Activated CD8-positive, alpha-beta T cell treated with anti-CD3 and anti-CD28 coated beads, Interleukin-2, amount 10 ng/mL, durations not matched to agents 7 days and 5 days (primary cell): ENCODE measurements around the gene OSBPL1A. TPM values are rescaled to one million over a fixed set of nuclear protein-coding genes. Genes with fewer than 3 reads are reported as not detected.
A peak's percentile ranks its signal among the peaks of the same experiment; 100 is the strongest.

ENCODE experiments used
- ATAC-seq: fragments of 150-1000 bp; cut with Tn5 transposase; one replicate; pipeline ENCODE4 v1.10.0; 2021; ENCODE audit warnings: moderate library complexity
- CTCF ChIA-PET: fragments of 350-600 bp; sonication (Branson Sonifier 250); formaldehyde crosslinking; loops from one replicate; lab custom pipeline; 2021; ENCODE audit warnings: antibody characterized with exemption; lab: Charles Lee
- POLR2A ChIA-PET: fragments of 350-600 bp; sonication (Branson Sonifier 250); formaldehyde crosslinking; loops from one replicate; lab custom pipeline; 2021; ENCODE audit warnings: antibody characterized with exemption; lab: Charles Lee
- DNase-seq: peaks from one replicate; pipeline ENCODE4 v3.0.0-alpha.2; 2020
- H3K27ac Mint-ChIP-seq: one replicate; pipeline ENCODE4 v1.8.0; 2021; ENCODE audit warnings: mild to moderate bottlenecking, mixed read lengths
- H3K27me3 Mint-ChIP-seq: one replicate; pipeline ENCODE4 v1.8.0; 2021; ENCODE audit warnings: low read depth, mixed read lengths
- H3K36me3 Mint-ChIP-seq: one replicate; pipeline ENCODE4 v1.8.0; 2021; ENCODE audit warnings: low read depth, mixed read lengths
- H3K4me1 Mint-ChIP-seq: one replicate; pipeline ENCODE4 v1.8.0; 2021; ENCODE audit warnings: low read depth, mixed read lengths
- H3K4me3 Mint-ChIP-seq: one replicate; pipeline ENCODE4 v1.8.0; 2021; ENCODE audit warnings: mild to moderate bottlenecking, mixed read lengths
- H3K9me3 Mint-ChIP-seq: one replicate; pipeline ENCODE4 v1.8.0; 2022; ENCODE audit warnings: mixed read lengths; ENCODE audit not compliant: insufficient read depth
- total RNA-seq, 2 experiments: library from RNA; stranded (reverse); gene quantifications; one replicate each; pipeline ENCODE4 v1.2.3, GENCODE V29; 2021

OSBPL1A gene
- total RNA-seq, result under 1 TPM; 0.58 to 0.99 TPM

GRCh38 chr18:24397694-24398368, at the start of gene OSBPL1A:
OSBPL1A (minus strand) TSS chr18:24397824; CDS start chr18:24377533, 20,291 bp downstream.
- ChIA-PET CTCF (interaction anchor here (1.1 to 1.5 kb wide), 2 partner anchors 38 to 91 kb away, joined by 3 to 5 read pairs; no protein-coding TSS in a partner anchor), POLR2A (interaction anchor here (1.4 kb wide), 1 partner anchor 8 kb away, joined by 3 read pairs; no protein-coding TSS in a partner anchor)
- ATAC-seq, result peak; percentile 93
- no peaks in the 10 kb centered on the region for H3K36me3 Mint-ChIP-seq
- H3K27ac Mint-ChIP-seq, result peak within 1 kb of the TSS; percentile 43
- peak within 1 kb of the TSS; percentile 74 for H3K4me3 Mint-ChIP-seq
- no peaks in the 10 kb centered on the region for H3K9me3 Mint-ChIP-seq
- peak; percentile 81 for DNase-seq
- H3K27me3 Mint-ChIP-seq, result peaks cover 22% of the 10 kb centered on the region
- H3K4me1 Mint-ChIP-seq, result peaks cover 14% of the 10 kb centered on the region

DNA sequence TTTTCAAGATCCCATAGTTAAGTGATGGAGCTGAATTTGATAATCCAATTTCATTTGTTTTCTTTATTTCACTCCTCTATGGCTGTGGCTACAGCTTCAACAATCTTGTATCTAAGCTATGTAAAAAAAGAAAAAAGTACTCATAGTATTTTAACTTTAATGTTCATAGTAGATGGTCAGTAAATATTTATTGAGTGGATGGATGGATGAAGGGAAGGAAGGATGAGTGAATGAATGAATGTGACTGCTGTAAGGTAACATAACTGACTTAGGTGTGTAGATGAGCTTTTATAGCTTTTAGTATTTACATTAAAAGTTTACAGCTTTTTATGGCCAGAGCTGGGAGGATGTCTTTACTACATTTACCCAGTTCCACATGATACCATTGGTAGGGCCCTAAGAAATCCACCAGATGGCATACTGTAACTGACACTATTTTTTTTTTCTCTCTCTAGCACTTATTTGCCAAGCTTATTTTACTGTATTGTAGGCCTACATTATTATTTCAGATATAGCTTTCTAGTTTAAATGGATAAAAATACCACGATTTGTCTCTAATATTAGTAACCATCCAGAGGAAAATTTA, 49.4 kb upstream of the OSBPL1A start:
- Mint-ChIP-seq H3K4me1 (peaks cover 10% of the 10 kb centered on the region), H3K27me3 (no peaks in the 10 kb centered on the region), H3K9me3 (no peaks in the 10 kb centered on the region), H3K4me3 (no peak overlapping the region), H3K27ac (no peak overlapping the region), H3K36me3 (peaks cover 8% of the 10 kb centered on the region)
- CTCF ChIA-PET, result interaction anchor here (0.7 to 2.3 kb wide), 6 partner anchors 13 to 273 kb away, joined by 3 to 25 read pairs (median 4); no protein-coding TSS in a partner anchor
- ATAC-seq (no peak), DNase-seq (no peak)
- POLR2A ChIA-PET, result no interaction called here

DNA sequence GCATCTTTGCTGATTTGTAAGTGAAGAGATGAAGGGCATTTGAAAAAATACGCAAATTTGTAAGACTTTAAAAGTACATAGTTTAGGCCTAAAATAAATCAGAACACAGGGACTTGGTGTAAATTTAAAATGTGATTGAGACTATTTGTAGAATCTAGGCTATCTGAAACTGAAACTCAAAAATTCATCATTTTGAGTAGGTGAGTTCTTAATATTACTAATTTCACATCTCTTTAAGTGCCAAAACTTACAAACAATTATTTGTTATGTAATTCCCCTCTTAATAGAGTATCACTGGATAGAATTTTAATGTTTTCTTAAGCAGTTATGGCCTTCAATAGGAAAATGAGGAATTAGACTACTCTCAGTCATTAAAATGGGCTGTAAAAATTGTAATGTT, 48.8 kb upstream of the OSBPL1A start:
- Mint-ChIP-seq H3K27me3 (no peaks in the 10 kb centered on the region), H3K27ac (no peak overlapping the region), H3K36me3 (peaks cover 12% of the 10 kb centered on the region), H3K4me3 (no peak overlapping the region), H3K9me3 (no peaks in the 10 kb centered on the region), H3K4me1 (peaks cover 10% of the 10 kb centered on the region)
- no peak for ATAC-seq
- CTCF ChIA-PET, result interaction anchor here (0.7 to 2.3 kb wide), 4 partner anchors 13 to 272 kb away, joined by 3 to 25 read pairs (median 4); no protein-coding TSS in a partner anchor
- POLR2A ChIA-PET, result no interaction called here
- DNase-seq, result no peak

GRCh38 chr18:24443870-24444269, 46.2 kb upstream of the OSBPL1A start:
- ChIA-PET POLR2A (no interaction called here), CTCF (interaction anchor here (1.0 to 1.6 kb wide), 4 partner anchors 10 to 45 kb away, joined by 3 to 6 read pairs (median 4); no protein-coding TSS in a partner anchor)
- ATAC-seq, result no peak
- H3K4me1 Mint-ChIP-seq, result peaks cover 10% of the 10 kb centered on the region
- H3K36me3 Mint-ChIP-seq, result peaks cover 10% of the 10 kb centered on the region
- H3K27ac Mint-ChIP-seq, result no peak overlapping the region
- H3K4me3 Mint-ChIP-seq, result no peak overlapping the region
- no peaks in the 10 kb centered on the region for H3K27me3 Mint-ChIP-seq
- no peaks in the 10 kb centered on the region for H3K9me3 Mint-ChIP-seq
- no peak for DNase-seq

DNA sequence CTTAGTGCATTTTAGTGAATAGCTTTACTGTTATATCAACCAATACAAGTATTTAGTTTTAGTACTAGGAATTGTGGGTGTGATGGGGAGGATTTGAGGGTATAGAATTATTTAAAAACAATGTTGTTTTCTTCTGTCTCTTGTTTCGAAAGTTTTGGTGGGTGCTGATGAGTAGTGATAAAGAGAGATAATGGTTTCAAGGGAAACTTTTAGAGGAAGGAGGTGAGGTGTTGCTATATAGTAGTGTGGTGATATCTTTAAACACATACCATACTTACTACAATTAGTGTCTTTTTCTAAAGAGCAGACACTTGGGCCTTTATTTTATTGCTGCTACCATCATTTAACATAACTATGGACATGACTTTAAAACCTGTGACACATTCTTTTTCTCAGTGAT, 39.3 kb upstream of the OSBPL1A start:
- peaks cover 7% of the 10 kb centered on the region for H3K36me3 Mint-ChIP-seq
- peaks cover 5% of the 10 kb centered on the region for H3K4me1 Mint-ChIP-seq
- ATAC-seq (no peak), DNase-seq (no peak)
- CTCF ChIA-PET, result interaction anchor here (0.8 to 1.6 kb wide), 6 partner anchors 8 to 68 kb away, joined by 3 to 6 read pairs (median 3); no protein-coding TSS in a partner anchor
- no peaks in the 10 kb centered on the region for H3K27me3 Mint-ChIP-seq
- H3K27ac Mint-ChIP-seq, result no peak overlapping the region
- no peak overlapping the region for H3K4me3 Mint-ChIP-seq
- POLR2A ChIA-PET, result no interaction called here
- H3K9me3 Mint-ChIP-seq, result no peaks in the 10 kb centered on the region

- no peak overlapping the region for H3K27ac Mint-ChIP-seq
- H3K36me3 Mint-ChIP-seq, result peaks cover 8% of the 10 kb centered on the region
- no peak overlapping the region for H3K4me3 Mint-ChIP-seq
- ATAC-seq (no peak), DNase-seq (no peak)
- H3K4me1 Mint-ChIP-seq, result peaks cover 11% of the 10 kb centered on the region
- CTCF ChIA-PET, result no interaction called here
- H3K27me3 Mint-ChIP-seq, result no peaks in the 10 kb centered on the region
- peaks cover 4% of the 10 kb centered on the region for H3K9me3 Mint-ChIP-seq
- POLR2A ChIA-PET, result no interaction called here
These were observed 35.0 kb upstream of the OSBPL1A start for GRCh38 chr18:24432618-24433017.

DNA sequence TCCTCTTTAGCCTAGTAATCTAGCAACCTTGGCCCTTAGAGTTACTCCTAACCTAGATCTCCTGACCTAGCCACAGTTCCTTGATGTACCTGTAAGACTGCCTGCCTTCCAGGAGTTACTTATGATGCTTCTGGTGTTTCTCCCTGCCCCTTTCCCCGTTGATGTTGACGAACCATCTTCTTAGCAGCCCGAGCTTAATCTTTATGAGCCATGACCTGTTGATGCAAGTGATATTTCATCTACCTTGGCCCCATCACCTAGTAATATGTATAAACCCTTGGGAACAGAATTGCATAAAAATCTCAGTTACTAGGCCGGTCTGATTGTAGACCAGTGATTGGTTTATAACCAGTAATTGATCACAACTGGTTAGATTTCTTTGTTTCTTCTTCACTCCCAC, 31.6 kb upstream of the OSBPL1A start:
- Mint-ChIP-seq H3K4me3 (no peak overlapping the region), H3K27ac (no peak overlapping the region), H3K27me3 (peaks cover 4% of the 10 kb centered on the region), H3K9me3 (peaks cover 14% of the 10 kb centered on the region), H3K36me3 (peaks cover 23% of the 10 kb centered on the region), H3K4me1 (peaks cover 26% of the 10 kb centered on the region)
- CTCF ChIA-PET, result interaction anchor here (1.0 to 1.4 kb wide), 3 partner anchors 15 to 69 kb away, joined by 3 to 4 read pairs (median 3); no protein-coding TSS in a partner anchor
- POLR2A ChIA-PET, result no interaction called here
- no peak for DNase-seq
- no peak for ATAC-seq

DNA sequence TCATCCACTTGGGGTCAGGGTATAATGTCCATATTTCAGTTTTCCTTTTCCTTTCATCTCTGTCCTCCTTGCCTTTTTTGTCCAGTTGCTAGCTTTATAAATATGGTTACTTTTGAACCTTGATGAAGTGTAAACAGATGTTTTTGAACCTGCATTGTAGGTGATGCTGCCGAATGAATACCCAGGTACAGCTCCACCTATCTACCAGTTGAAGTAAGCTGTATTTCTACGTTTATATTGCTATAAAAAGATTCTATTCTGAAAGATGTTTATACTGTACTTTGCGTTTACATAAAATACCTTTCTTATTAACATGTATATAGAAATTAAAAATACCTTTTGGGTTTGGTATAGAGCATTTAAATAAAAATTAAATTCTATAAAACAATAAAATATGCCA, 31.1 kb upstream of the OSBPL1A start:
- ATAC-seq (no peak), DNase-seq (no peak)
- Mint-ChIP-seq H3K4me3 (no peak overlapping the region), H3K27ac (no peak overlapping the region), H3K36me3 (peaks cover 23% of the 10 kb centered on the region), H3K27me3 (peaks cover 6% of the 10 kb centered on the region), H3K9me3 (peaks cover 14% of the 10 kb centered on the region), H3K4me1 (peaks cover 26% of the 10 kb centered on the region)
- POLR2A ChIA-PET, result no interaction called here
- CTCF ChIA-PET, result interaction anchor here (0.6 to 1.8 kb wide), 6 partner anchors 9 to 68 kb away, joined by 3 to 7 read pairs (median 3); no protein-coding TSS in a partner anchor

- H3K4me3 Mint-ChIP-seq, result peak overlapping the region; percentile 82
- peak overlapping the region; percentile 87 for H3K27ac Mint-ChIP-seq
- POLR2A ChIA-PET, result interaction anchor here (1.6 kb wide), 1 partner anchor 21 kb away, joined by 4 read pairs; no protein-coding TSS in a partner anchor
- no peak for DNase-seq
- ATAC-seq, result no peak
- CTCF ChIA-PET, result interaction anchor here (1.2 to 1.8 kb wide), 2 partner anchors 31 to 62 kb away, joined by 4 to 7 read pairs; no protein-coding TSS in a partner anchor
- peaks cover 22% of the 10 kb centered on the region for H3K4me1 Mint-ChIP-seq
- peaks cover 18% of the 10 kb centered on the region for H3K27me3 Mint-ChIP-seq
- H3K36me3 Mint-ChIP-seq, result peaks cover 23% of the 10 kb centered on the region
- peaks cover 14% of the 10 kb centered on the region for H3K9me3 Mint-ChIP-seq
These were observed 29.9 kb upstream of the OSBPL1A start for GRCh38 chr18:24427484-24427883.

DNA sequence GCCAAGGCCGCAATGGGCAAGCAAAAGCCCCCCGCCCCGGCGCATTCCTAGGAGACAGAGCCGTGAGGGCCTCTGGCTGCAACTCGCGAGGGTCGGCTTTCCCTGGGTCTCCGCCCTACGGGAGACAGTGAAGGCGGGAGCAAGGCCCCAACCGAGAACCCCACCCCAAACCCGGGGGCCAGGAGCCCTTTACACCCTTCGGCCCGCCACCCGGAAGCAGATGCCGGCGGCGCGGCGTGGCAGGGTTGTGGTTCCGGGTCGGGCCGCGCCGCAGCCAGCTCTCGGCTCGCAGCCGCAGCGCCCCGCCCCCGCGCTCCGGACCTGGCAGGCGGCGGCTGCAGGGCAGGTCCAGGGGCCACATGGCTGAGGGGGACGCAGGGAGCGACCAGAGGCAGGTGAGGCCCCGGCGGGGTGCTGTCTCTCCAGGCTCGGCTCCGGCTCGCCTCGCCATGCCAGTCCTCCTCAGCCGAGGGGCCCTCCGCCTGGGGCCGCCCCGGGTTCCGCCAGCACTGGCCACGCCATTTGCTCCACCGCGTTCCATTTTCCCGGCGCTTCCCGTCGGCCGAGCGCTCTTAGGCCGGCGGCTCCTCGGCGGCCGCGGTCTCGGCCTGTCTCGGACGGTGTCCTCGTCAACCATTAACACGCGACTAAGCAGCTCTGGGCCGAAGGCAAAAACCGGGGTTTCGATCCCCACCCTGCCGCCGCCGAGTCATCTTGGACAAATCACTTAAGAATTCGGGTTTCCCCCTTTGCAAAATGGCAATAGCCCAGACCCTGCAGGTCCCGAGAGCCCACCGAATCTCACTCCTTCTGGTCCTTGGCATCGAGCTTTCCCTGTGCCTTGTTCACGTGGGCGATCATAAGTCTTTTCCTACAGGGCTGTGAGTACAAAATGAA, 29.0 kb upstream of the OSBPL1A start, which contains the start of gene IMPACT:
Gene IMPACT, plus strand, starts transcription at position 273 of the 897 bp plus-strand sequence. Its CDS starts 87 bp downstream, at position 360.
- peaks cover 14% of the 10 kb centered on the region for H3K9me3 Mint-ChIP-seq
- ATAC-seq (peak; percentile 95), DNase-seq (peak; percentile 77)
- peak within 1 kb of the TSS; percentile 87 for H3K27ac Mint-ChIP-seq
- peaks cover 18% of the 10 kb centered on the region for H3K27me3 Mint-ChIP-seq
- peak within 1 kb of the TSS; percentile 82 for H3K4me3 Mint-ChIP-seq
- H3K36me3 Mint-ChIP-seq, result peaks cover 23% of the 10 kb centered on the region
- ChIA-PET CTCF (interaction anchor here (0.6 to 1.8 kb wide), 3 partner anchors 30 to 62 kb away, joined by 3 to 7 read pairs (median 4); no protein-coding TSS in a partner anchor), POLR2A (interaction anchor here (0.6 to 1.6 kb wide), 2 partner anchors 8 to 21 kb away, joined by 4 read pairs; no protein-coding TSS in a partner anchor)
- H3K4me1 Mint-ChIP-seq, result peaks cover 21% of the 10 kb centered on the region

DNA sequence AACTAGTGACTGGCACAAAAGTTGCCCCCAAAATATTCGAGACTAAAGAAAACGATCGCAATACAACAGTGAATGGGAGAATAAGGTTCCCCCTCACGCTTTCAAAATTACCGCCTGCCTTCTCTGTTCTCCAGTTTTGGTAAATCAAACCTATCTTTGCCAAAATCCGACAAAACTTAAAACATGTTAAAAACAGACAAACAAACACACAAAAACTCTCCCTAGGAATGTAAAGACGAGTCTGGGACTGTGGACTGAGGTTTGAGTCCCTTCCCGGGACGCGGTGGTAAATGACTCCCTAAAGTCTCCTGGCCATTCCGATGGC, 28.4 kb upstream of the OSBPL1A start:
- H3K27ac Mint-ChIP-seq, result peak overlapping the region; percentile 73
- POLR2A ChIA-PET, result interaction anchor here (0.6 to 1.6 kb wide), 2 partner anchors 8 to 20 kb away, joined by 4 read pairs; no protein-coding TSS in a partner anchor

More for the DNA sequence above, 28.4 kb upstream of the OSBPL1A start:
- peaks cover 21% of the 10 kb centered on the region for H3K36me3 Mint-ChIP-seq
- CTCF ChIA-PET, result interaction anchor here (0.6 kb wide), 1 partner anchor 63 kb away, joined by 3 read pairs; no protein-coding TSS in a partner anchor
- ATAC-seq (no peak), DNase-seq (no peak)
- peaks cover 14% of the 10 kb centered on the region for H3K9me3 Mint-ChIP-seq
- H3K4me1 Mint-ChIP-seq, result peaks cover 21% of the 10 kb centered on the region
- H3K27me3 Mint-ChIP-seq, result peaks cover 21% of the 10 kb centered on the region
- H3K4me3 Mint-ChIP-seq, result peak overlapping the region; percentile 74
